HUES48 (cell line): Measurements from ENCODE around the gene C21orf58.
A peak's percentile ranks its signal among the peaks of the same experiment; 100 is the strongest.
"Not testable (repeated sequence)": the region's sequence is repeated elsewhere in the genome, so short reads cannot be mapped to it uniquely, and the experiment has no call there.

Experiments used
- H3K27ac ChIP-seq: one replicate; pipeline ENCODE4 v1.7.0; 2013; ENCODE audit warnings: low read depth, low read length, inconsistent platforms
- H3K27me3 ChIP-seq: 2 replicates; pipeline ENCODE4 v1.6.1; 2013; ENCODE audit warnings: mild to moderate bottlenecking, low read length; ENCODE audit not compliant: control insufficient read depth, insufficient read depth
- H3K36me3 ChIP-seq: 2 replicates; pipeline ENCODE4 v1.6.1; 2013; ENCODE audit warnings: low read length; ENCODE audit not compliant: control insufficient read depth, insufficient read depth
- H3K4me1 ChIP-seq: 2 replicates; pipeline ENCODE4 v1.6.1; 2013; ENCODE audit warnings: mild to moderate bottlenecking, low read length; ENCODE audit not compliant: control insufficient read depth, insufficient read depth
- H3K4me3 ChIP-seq: 2 replicates; pipeline ENCODE4 v1.5.1; 2013; ENCODE audit warnings: mild to moderate bottlenecking, low read depth, low read length
- H3K9ac ChIP-seq: 2 replicates; pipeline ENCODE4 v1.6.1; 2013; ENCODE audit warnings: mild to moderate bottlenecking, low read depth, low read length, moderate library complexity
- H3K9me3 ChIP-seq: 2 replicates; pipeline ENCODE4 v1.6.1; 2013; ENCODE audit warnings: low read length; ENCODE audit not compliant: control insufficient read depth, insufficient read depth

The C21orf58 gene

GRCh38 chr21:46323710-46324389, at the start of gene C21orf58, which contains the start of gene PCNT:
Gene C21orf58, minus strand, starts transcription at chr21:46323870. Its CDS starts 1,132 bp downstream, at chr21:46322738.
Gene PCNT, plus strand, starts transcription at chr21:46324156. Its CDS starts 73 bp downstream, at chr21:46324229.
- no peaks in the 10 kb centered on the region for H3K27me3 ChIP-seq
- peak within 1 kb of the TSS; percentile 100 for H3K27ac ChIP-seq
- H3K4me3 ChIP-seq: peak within 1 kb of the TSS; percentile 98
- H3K4me1 ChIP-seq: peaks cover 17% of the 10 kb centered on the region; the same call in 1 of the 2 replicates
- no peaks in the 10 kb centered on the region for H3K9me3 ChIP-seq
- peak within 1 kb of the TSS; percentile 93 for H3K9ac ChIP-seq
- H3K36me3 ChIP-seq: peaks cover 18% of the 10 kb centered on the region

DNA sequence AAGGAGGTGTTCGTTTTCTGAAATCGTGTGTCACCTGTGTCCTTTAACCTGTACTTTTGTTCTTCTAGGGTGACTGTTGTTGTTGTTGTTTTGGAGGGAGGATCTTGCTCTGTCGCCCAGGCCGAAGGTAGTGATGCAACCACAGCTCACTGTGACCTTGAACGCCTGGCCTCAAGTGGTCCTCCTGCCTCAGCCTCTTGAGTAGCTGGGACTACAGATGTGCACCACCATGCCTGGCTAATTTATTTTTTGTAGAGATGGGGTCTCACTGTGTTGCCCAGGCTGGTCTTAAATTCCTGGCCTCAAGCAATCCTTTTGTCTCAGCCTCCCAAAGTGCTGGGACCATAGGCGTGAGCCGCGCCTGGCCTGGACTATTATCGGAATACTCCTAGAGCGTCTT, 49.3 kb upstream of the C21orf58 start:
- not testable (repeated sequence) for H3K4me1 ChIP-seq, H3K27me3 ChIP-seq, H3K27ac ChIP-seq, H3K4me3 ChIP-seq, H3K9me3 ChIP-seq, H3K9ac ChIP-seq
- H3K36me3 ChIP-seq: peaks cover 25% of the 10 kb centered on the region

- Histone ChIP-seq H3K4me1 (no peaks in the 10 kb centered on the region), H3K9ac (no peak overlapping the region), H3K27me3 (no peaks in the 10 kb centered on the region), H3K4me3 (no peak overlapping the region), H3K9me3 (no peaks in the 10 kb centered on the region), H3K27ac (no peak overlapping the region), H3K36me3 (peaks cover 33% of the 10 kb centered on the region)
Observed at GRCh38 chr21:46372014-46372485, 48.4 kb upstream of the C21orf58 start.

- Histone ChIP-seq H3K9ac (no peak overlapping the region), H3K4me1 (no peaks in the 10 kb centered on the region), H3K27me3 (no peaks in the 10 kb centered on the region), H3K36me3 (peaks cover 39% of the 10 kb centered on the region), H3K4me3 (no peak overlapping the region), H3K9me3 (no peaks in the 10 kb centered on the region), H3K27ac (no peak overlapping the region)
Observed at GRCh38 chr21:46371204-46372013, 47.7 kb upstream of the C21orf58 start.

GRCh38 chr21:46369520-46370235, 46.0 kb upstream of the C21orf58 start:
- no peaks in the 10 kb centered on the region for H3K27me3 ChIP-seq
- H3K9me3 ChIP-seq: no peaks in the 10 kb centered on the region
- H3K4me3 ChIP-seq: no peak overlapping the region
- no peaks in the 10 kb centered on the region for H3K4me1 ChIP-seq
- peaks cover 53% of the 10 kb centered on the region for H3K36me3 ChIP-seq
- H3K27ac ChIP-seq: no peak overlapping the region
- H3K9ac ChIP-seq: no peak overlapping the region

DNA sequence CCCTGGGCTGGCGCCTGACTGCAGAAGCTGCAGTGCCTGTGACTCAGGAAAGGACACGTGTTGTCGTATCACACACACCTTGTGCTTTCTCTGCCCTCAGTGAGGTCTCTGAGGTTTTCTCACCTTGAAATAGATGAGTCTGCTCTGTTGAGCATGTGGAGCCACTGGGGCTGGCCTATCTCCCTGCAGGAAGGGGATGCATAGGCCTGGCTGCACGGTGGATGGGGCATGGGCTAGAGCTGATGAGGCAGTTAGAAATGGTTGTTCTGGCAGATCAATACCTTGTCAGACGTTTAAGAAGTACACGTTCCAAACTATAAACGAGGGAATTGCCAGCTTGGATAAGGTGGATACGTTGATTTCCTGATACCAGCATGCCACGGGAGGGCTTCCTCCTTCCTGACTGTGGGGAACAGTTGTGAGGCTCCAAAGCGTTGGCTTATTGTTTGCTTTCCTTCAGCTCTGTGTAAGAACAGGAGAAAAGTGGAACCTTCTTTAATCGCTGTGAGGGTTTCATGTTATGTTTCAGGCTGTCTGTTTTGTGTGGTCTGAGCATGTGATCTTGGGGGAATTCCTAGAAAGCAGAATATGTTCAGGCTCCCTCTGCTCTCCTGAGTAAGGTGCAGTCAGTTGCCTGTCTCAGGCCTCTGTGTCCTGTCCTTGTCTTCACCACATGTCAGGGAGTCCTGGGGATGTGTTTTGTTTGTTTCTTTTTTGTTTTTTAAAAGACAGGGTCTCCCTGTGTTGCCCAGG, 45.0 kb upstream of the C21orf58 start:
- H3K4me1 ChIP-seq: no peaks in the 10 kb centered on the region
- H3K9ac ChIP-seq: no peak overlapping the region
- no peaks in the 10 kb centered on the region for H3K27me3 ChIP-seq
- H3K9me3 ChIP-seq: no peaks in the 10 kb centered on the region
- H3K36me3 ChIP-seq: peaks cover 57% of the 10 kb centered on the region
- H3K4me3 ChIP-seq: no peak overlapping the region
- H3K27ac ChIP-seq: no peak overlapping the region

GRCh38 chr21:46366966-46367365, 43.3 kb upstream of the C21orf58 start:
- no peak overlapping the region for H3K9ac ChIP-seq
- H3K4me3 ChIP-seq: no peak overlapping the region
- no peaks in the 10 kb centered on the region for H3K9me3 ChIP-seq

GRCh38 chr21:46366561-46366960, 42.9 kb upstream of the C21orf58 start:
- no peaks in the 10 kb centered on the region for H3K4me1 ChIP-seq
- peaks cover 71% of the 10 kb centered on the region for H3K36me3 ChIP-seq
- no peak overlapping the region for H3K27ac ChIP-seq
- no peak overlapping the region for H3K9ac ChIP-seq
- no peaks in the 10 kb centered on the region for H3K9me3 ChIP-seq
- H3K4me3 ChIP-seq: no peak overlapping the region
- no peaks in the 10 kb centered on the region for H3K27me3 ChIP-seq

More at GRCh38 chr21:46366966-46367365, 43.3 kb upstream of the C21orf58 start:
- Histone ChIP-seq H3K27me3 (no peaks in the 10 kb centered on the region), H3K4me1 (no peaks in the 10 kb centered on the region), H3K36me3 (peaks cover 71% of the 10 kb centered on the region), H3K27ac (no peak overlapping the region)

GRCh38 chr21:46366091-46366490, 42.4 kb upstream of the C21orf58 start:
- Histone ChIP-seq H3K27ac (no peak overlapping the region), H3K9me3 (no peaks in the 10 kb centered on the region), H3K4me1 (no peaks in the 10 kb centered on the region), H3K36me3 (peaks cover 72% of the 10 kb centered on the region), H3K9ac (no peak overlapping the region), H3K27me3 (no peaks in the 10 kb centered on the region), H3K4me3 (no peak overlapping the region)

GRCh38 chr21:46363698-46364097, 40.0 kb upstream of the C21orf58 start:
- H3K27ac ChIP-seq: no peak overlapping the region
- no peaks in the 10 kb centered on the region for H3K9me3 ChIP-seq
- H3K9ac ChIP-seq: no peak overlapping the region
- no peaks in the 10 kb centered on the region for H3K27me3 ChIP-seq
- no peaks in the 10 kb centered on the region for H3K4me1 ChIP-seq
- H3K4me3 ChIP-seq: no peak overlapping the region
- peaks cover 75% of the 10 kb centered on the region for H3K36me3 ChIP-seq
